Kidney epithelial cell (primary cell): ENCODE data around the gene KDSR. TPM values are rescaled to one million over a fixed set of nuclear protein-coding genes. Genes with fewer than 3 reads are reported as not detected.

ENCODE experiments used
- DNase-seq: peaks from one replicate; pipeline ENCODE4 v3.0.0-alpha.2; 2010; ENCODE audit warnings: low read depth
- H3K27me3 ChIP-seq: 2 replicates; pipeline ENCODE4 v1.6.0; 2011; ENCODE audit warnings: low read length; ENCODE audit not compliant: control insufficient read depth, insufficient read depth
- H3K36me3 ChIP-seq: 2 replicates; pipeline ENCODE4 v1.5.1; 2011; ENCODE audit warnings: low read length; ENCODE audit not compliant: control insufficient read depth, insufficient read depth
- H3K4me3 ChIP-seq: 2 replicates; pipeline ENCODE4 v1.5.1; 2011; ENCODE audit warnings: low read depth, mild to moderate bottlenecking, control low read depth, low read length
- total RNA-seq: library from RNA; depleted of rRNA; stranded (reverse); fragments of >200 nt; gene quantifications from 2 replicates; pipeline ENCODE4 v1.2.3, GENCODE V29; 2015
- TF ChIP-seq, protein P1 (sequence below): IDR thresholded peaks from 2 replicates; pipeline ENCODE4 v1.5.1; 2011; ENCODE audit warnings: mild to moderate bottlenecking, moderate library complexity, low read length, control low read depth, inconsistent platforms; ENCODE audit not compliant: insufficient read depth, poor library complexity, severe bottlenecking

KDSR gene
- total RNA-seq, 1 donor from 2014 or later: 32.1 TPM

- H3K27me3 ChIP-seq: no peaks in the 10 kb centered on the region
- TF ChIP-seq, protein P1, sequence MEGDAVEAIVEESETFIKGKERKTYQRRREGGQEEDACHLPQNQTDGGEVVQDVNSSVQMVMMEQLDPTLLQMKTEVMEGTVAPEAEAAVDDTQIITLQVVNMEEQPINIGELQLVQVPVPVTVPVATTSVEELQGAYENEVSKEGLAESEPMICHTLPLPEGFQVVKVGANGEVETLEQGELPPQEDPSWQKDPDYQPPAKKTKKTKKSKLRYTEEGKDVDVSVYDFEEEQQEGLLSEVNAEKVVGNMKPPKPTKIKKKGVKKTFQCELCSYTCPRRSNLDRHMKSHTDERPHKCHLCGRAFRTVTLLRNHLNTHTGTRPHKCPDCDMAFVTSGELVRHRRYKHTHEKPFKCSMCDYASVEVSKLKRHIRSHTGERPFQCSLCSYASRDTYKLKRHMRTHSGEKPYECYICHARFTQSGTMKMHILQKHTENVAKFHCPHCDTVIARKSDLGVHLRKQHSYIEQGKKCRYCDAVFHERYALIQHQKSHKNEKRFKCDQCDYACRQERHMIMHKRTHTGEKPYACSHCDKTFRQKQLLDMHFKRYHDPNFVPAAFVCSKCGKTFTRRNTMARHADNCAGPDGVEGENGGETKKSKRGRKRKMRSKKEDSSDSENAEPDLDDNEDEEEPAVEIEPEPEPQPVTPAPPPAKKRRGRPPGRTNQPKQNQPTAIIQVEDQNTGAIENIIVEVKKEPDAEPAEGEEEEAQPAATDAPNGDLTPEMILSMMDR: no peak
- DNase-seq: no peak
- H3K4me3 ChIP-seq: no peak overlapping the region
- no peaks in the 10 kb centered on the region for H3K36me3 ChIP-seq
Measured at GRCh38 chr18:63290821-63291200, 76.2 kb downstream of the KDSR start.

- DNase-seq: no peak
- no peaks in the 10 kb centered on the region for H3K36me3 ChIP-seq
- H3K27me3 ChIP-seq: no peaks in the 10 kb centered on the region
- TF ChIP-seq, protein P1: no peak
- H3K4me3 ChIP-seq: no peak overlapping the region
Measured at GRCh38 chr18:63290166-63290820, 76.7 kb downstream of the KDSR start.

DNA sequence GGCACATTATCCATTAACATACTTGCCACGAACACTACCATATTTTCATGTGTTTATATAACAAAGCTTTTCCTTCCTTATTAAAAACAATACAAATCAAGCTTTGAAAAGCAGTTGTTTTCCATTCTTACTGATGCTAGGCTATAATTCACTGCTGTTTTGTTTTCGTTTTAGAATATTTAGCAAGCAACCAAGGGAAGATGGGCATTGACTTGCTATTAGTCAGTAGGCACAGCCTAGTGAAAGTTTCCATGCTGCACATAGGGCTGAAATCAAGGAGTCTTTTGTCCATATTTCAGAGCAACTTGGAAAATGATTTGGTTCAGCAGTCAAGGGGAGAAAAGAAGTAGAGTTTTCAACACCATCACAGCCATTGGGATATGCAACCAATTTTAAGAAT, 78.7 kb downstream of the KDSR start:
- H3K4me3 ChIP-seq: no peak overlapping the region

DNA sequence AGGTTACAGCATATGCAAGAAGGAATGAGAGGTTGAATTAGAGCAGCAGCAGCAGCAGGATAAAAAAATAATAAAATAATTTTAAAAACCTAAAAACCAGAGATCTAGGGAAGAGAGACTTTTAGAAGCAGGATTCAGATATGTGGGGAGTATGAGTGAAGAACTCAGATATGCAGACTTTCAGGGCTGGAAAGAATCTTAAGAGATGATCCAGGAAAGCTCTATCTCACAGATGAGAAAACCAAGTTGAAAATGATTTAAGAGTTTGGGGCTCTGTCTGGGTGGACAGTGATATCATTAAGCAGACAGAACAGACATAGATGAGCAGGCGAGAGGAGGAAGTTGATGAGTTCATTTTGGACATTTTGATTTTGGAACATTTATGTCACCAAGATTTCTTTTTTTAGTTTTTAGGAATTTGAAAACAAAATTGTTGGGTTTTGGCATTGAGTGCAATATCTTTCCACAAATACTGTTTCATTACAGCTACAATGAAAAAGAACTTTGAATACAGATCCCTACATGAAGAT, 79.2 kb downstream of the KDSR start:
- DNase-seq: no peak
- no peaks in the 10 kb centered on the region for H3K36me3 ChIP-seq
- H3K27me3 ChIP-seq: no peaks in the 10 kb centered on the region
- no peak overlapping the region for H3K4me3 ChIP-seq
- TF ChIP-seq, protein P1: no peak

More for the DNA sequence above, 78.7 kb downstream of the KDSR start:
- Histone ChIP-seq H3K36me3 (no peaks in the 10 kb centered on the region), H3K27me3 (no peaks in the 10 kb centered on the region)
- TF ChIP-seq, protein P1: no peak
- DNase-seq: no peak

DNA sequence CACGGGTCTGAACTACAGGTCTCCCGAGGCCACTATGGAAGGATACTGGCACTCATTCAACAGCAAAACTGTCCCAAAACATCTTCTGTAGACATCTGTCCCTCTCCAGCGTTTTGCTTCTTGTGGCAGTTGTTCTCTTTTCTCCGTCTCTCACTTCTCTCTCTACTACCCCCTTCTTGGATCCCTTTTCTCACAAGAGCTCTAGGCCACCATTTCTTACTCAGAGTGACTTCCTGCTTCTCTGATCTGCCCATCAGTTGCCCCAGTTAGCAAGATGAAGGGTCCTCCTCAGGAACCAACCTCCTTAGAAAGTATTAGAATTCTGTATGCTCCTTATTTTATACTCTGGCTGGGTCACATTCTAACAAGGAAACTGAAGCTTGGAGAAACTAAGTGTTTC, 80.1 kb downstream of the KDSR start:
- Histone ChIP-seq H3K4me3 (no peak overlapping the region), H3K36me3 (no peaks in the 10 kb centered on the region), H3K27me3 (no peaks in the 10 kb centered on the region)
- TF ChIP-seq, protein P1: no peak
- DNase-seq: no peak
